ENCODE measurements around the gene STEAP3.

STEAP3 gene

GRCh38 chr2:119295688-119296375 is 72.2 kb downstream of the STEAP3 start:
- DNase-seq, result no peak

GRCh38 chr2:119301413-119301812 is 77.8 kb downstream of the STEAP3 start:
- no peak for DNase-seq

DNA sequence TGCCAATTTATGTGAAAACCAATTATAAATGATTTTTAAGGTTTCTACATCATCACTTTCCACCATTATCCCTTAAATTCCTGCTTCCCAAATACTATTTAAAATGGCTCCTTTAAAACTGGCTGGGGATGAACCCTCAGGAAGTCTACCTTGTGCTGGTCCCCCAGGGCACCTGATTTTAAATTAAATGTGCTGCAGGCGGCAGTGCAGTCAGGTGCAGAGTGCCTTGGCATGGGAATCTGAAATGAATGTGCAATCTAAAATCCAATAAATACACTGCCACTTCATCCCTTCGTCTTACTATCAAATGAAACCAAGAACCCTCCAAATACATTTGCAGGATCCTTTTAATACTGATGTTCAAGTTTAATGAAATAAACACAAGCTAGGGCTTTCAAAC is 81.2 kb downstream of the STEAP3 start:
- DNase-seq, result no peak

DNA sequence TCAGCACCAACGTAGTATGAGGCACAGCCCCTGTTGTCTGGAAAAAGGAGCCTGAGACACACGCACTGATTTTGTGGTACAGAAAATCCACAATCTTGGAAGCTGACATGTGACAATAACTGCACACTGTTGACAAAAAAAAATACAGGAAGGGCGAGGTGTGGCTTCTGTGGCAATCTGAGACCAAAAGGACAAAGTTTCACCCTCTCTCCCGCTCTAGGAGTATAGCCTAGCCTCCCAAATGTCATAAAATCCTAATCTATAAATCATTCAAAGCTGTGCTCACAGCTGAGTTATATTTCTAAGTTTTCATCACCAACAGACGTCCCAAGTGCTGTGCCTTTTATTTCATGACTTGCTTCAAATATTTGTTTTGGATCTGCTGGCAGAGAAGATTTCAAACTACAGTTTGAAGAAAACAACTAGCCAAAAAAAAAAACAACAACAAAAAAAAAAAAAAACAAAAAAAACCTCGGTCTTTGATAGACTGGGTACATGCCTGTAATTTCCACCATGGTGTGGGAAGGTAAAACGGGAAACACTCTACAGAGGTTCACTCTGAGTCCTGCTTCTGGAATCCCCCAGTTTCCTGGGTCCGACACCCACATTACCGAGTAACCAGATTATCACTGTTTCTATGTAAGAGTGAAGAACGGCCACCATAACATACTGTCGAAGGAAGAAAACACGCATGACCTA is 82.0 kb downstream of the STEAP3 start:
- no peak for DNase-seq

DNA sequence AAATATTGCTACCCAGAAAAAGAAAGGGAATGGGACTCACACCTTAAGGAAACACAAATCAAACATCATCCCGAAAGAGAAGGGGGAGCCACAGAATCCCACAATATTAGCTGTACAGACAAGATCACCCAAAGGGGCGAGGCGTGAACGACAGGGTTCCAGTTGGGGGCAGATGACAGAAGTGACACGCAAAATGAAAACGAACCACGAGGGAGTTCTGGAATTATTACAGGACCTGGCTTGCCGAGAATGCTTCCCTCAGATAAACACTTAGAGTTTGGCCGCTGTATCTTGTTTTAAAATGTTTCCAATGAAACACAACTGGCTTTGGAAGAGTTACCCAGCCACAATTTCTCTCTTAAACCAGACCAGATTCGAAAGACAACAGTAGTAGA is 82.6 kb downstream of the STEAP3 start:
- DNase-seq, result no peak

DNA sequence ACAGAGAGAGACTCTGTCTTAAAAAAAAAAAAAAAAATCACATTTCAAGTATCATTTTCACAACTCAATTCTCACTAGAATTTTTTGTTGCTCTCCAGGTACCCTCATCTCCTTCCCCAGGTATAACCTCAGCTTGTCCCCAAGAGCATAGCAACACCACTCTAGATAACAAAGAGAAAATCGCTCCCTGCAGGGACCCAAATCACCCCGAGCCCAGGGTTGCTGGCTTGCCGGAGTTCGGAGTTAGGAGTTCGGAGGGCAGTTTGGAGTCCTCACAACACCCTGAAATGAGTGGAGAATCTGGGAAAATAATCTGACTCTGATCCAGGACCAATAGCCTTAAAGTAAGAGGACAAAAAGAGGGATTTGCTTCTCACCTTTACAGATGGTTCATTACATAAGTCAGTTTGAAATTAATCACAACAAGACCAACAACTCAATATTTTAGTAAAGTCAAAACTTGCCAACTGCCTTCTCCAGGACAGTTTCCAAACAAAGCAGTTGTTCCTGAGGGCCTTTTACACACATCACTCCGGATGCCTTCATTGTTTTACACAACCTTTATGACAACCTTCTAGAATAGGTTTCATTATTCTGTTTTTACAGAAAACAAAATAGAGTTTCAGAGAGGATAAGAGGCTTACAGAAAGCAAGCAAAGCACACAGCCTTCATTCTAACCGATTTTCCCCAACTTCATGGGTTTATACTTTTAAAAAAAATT is 83.9 kb downstream of the STEAP3 start:
- DNase-seq, result no peak

GRCh38 chr2:119308793-119309330 is 85.2 kb downstream of the STEAP3 start:
- no peak for DNase-seq

- DNase-seq, result no peak
These were observed 87.7 kb downstream of the STEAP3 start for GRCh38 chr2:119311371-119311770.

DNA sequence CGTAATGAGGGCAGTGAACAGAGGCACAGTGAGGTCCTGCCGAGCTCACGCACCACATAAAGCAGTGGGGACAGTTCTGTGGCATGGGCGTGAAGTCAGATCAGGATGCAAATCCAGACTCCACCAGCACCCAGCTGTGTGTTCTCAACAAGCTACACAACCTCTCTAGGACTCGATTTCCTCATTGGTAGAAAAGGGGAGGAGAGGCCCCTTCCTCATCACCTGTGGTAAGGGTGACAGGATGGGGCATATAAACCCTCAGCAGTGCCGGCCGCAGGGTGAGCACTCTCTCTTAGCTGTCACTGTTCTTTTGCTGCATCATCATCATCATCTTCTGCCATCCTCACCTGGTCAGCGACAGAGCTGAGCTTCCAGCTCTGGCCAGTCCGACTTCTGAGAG is 88.2 kb downstream of the STEAP3 start:
- no peak for DNase-seq

All from NCI-H187 (cell line).